HepG2 (cell line): ENCODE results near the gene STARD5. TPM values are rescaled to one million over a fixed set of nuclear protein-coding genes. Genes with fewer than 3 reads are reported as not detected.
A peak's percentile ranks its signal among the peaks of the same experiment; 100 is the strongest.

ENCODE experiments used
- CCAR2 ChIP-seq: fragments of 200-400 bp; formaldehyde crosslinking; optimal IDR thresholded peaks from 2 replicates; pipeline ENCODE3; 2018; ENCODE audit warnings: low read depth, mild to moderate bottlenecking, low read length, moderate library complexity
- FOXJ3 ChIP-seq: sonication (generic); formaldehyde crosslinking; IDR thresholded peaks from 2 replicates; pipeline ENCODE4 v1.4.0; 2020; ENCODE audit warnings: missing genetic modification reagents, mild to moderate bottlenecking, borderline replicate concordance
- HHEX ChIP-seq: IDR thresholded peaks from 2 replicates; pipeline ENCODE4 v1.6.1; 2016; ENCODE audit warnings: control low read depth
- HIVEP1 ChIP-seq: sonication (generic); formaldehyde crosslinking; IDR thresholded peaks from 2 replicates; pipeline ENCODE4 v1.4.0; 2020; ENCODE audit warnings: mild to moderate bottlenecking, missing genetic modification reagents
- KAT8 ChIP-seq: IDR thresholded peaks from 2 replicates; pipeline ENCODE4 v1.6.1; 2016; ENCODE audit warnings: missing genetic modification reagents, missing compliant biosample characterization
- KDM5A ChIP-seq: fragments of 200-600 bp; sonication (generic); IDR thresholded peaks from 2 replicates; pipeline ENCODE4 v1.7.0; 2018; ENCODE audit warnings: antibody characterized with exemption, mild to moderate bottlenecking, low read length, borderline replicate concordance
- LBX2 ChIP-seq: sonication (generic); formaldehyde crosslinking; IDR thresholded peaks from 2 replicates; pipeline ENCODE4 v1.5.0; 2020; ENCODE audit warnings: missing genetic modification reagents, mild to moderate bottlenecking, borderline replicate concordance
- NR2F1 ChIP-seq, 2 experiments: fragments of 450-650 bp in 1 of 2; formaldehyde crosslinking in 1 of 2; IDR thresholded peaks; 2 replicates each; pipeline versions ENCODE4 v1.5.0 to v1.6.1; 2016 to 2020; ENCODE audit warnings: mild to moderate bottlenecking in 1 of 2, missing compliant biosample characterization in 1 of 2, missing genetic modification reagents in 1 of 2, moderate library complexity in 1 of 2
- RNF2 ChIP-seq: fragments of 450-650 bp; conservative IDR thresholded peaks from 2 replicates; pipeline ENCODE4 v1.6.1; 2016; ENCODE audit warnings: low read depth
- SIN3B ChIP-seq: fragments of 150-350 bp; IDR thresholded peaks from 2 replicates; pipeline ENCODE4 v1.6.1; 2014; ENCODE audit warnings: low read length
- SMAD1 ChIP-seq: sonication (generic); formaldehyde crosslinking; IDR thresholded peaks from 2 replicates; pipeline ENCODE4 v1.4.0; 2020; ENCODE audit warnings: missing genetic modification reagents, low read depth, mild to moderate bottlenecking, borderline replicate concordance
- SNAPC4 ChIP-seq: sonication (generic); formaldehyde crosslinking; IDR thresholded peaks from 2 replicates; pipeline ENCODE4 v1.4.0; 2020; ENCODE audit warnings: mild to moderate bottlenecking, missing genetic modification reagents
- TCF7L2 ChIP-seq: IDR thresholded peaks from 2 replicates; pipeline ENCODE4 v1.6.1; 2011; ENCODE audit warnings: mild to moderate bottlenecking, low read depth, low read length, moderate library complexity
- ZBTB26 ChIP-seq: IDR thresholded peaks from 2 replicates; pipeline ENCODE4 v1.6.1; 2016; ENCODE audit warnings: missing compliant biosample characterization, missing genetic modification reagents, borderline replicate concordance
- ZNF207 ChIP-seq: fragments of 450-650 bp; IDR thresholded peaks from 2 replicates; pipeline ENCODE4 v1.6.1; 2016; ENCODE audit warnings: antibody characterized with exemption, borderline replicate concordance
- ZNF451 ChIP-seq: sonication (generic); formaldehyde crosslinking; IDR thresholded peaks from 2 replicates; pipeline ENCODE4 v1.5.0; 2020; ENCODE audit warnings: mild to moderate bottlenecking, missing genetic modification reagents
- ZNF569 ChIP-seq: sonication (generic); formaldehyde crosslinking; IDR thresholded peaks from 2 replicates; pipeline ENCODE4 v1.5.0; 2020; ENCODE audit warnings: mild to moderate bottlenecking, missing genetic modification reagents, moderate library complexity, borderline replicate concordance
- ZNF737 ChIP-seq: sonication (generic); formaldehyde crosslinking; IDR thresholded peaks from 2 replicates; pipeline ENCODE4 v1.5.0; 2020; ENCODE audit warnings: missing genetic modification reagents, mild to moderate bottlenecking, borderline replicate concordance
- ZNF780A ChIP-seq: sonication (generic); formaldehyde crosslinking; IDR thresholded peaks from 2 replicates; pipeline ENCODE4 v1.8.0; 2022; ENCODE audit warnings: mild to moderate bottlenecking, missing genetic modification reagents, moderate library complexity
- polyA plus RNA-seq, 8 experiments: library from polyadenylated mRNA; depleted of rRNA in 3 of 8; stranded (reverse) in 7 of 8; unstranded in 1 of 8; fragments of >200 nt; fragmentation: Illumina TruSeq in 4 of 8; extraction: Trizol in 4 of 8; gene quantifications; 2 replicates each; pipeline versions ENCODE4 v1.2.1 to v1.2.3, GENCODE V29; 2011 to 2016; ENCODE audit warnings: low read depth in 4 of 8, missing spikeins in 1 of 8, mixed read lengths in 1 of 8; ENCODE audit not compliant: insufficient read depth in 1 of 8
- total RNA-seq, 5 experiments: library from RNA; depleted of rRNA; stranded (reverse); fragments of >200 nt; fragmentation: Illumina TruSeq; extraction: Trizol; gene quantifications; 2 replicates each; pipeline ENCODE4 v1.2.3, GENCODE V29; 2016; ENCODE audit warnings: low read depth in 1 of 5

Gene STARD5
- total and polyA plus RNA-seq, 2 of the 13 experiments (the other 11 are each of a cell fraction or from before 2014, with no cell fraction given), result 3.1 to 3.5 TPM

- TF ChIP-seq NR2F1 (CRISPR knock-in tag; IDR thresholded peaks at IDR 0.05), result no peak
- no peak; the same call in 1 of the 2 replicates for TF ChIP-seq ZNF451 (CRISPR knock-in tag)
- TF ChIP-seq HHEX (CRISPR knock-in tag), result no peak
- TF ChIP-seq CCAR2, result no peak
- TF ChIP-seq HIVEP1 (CRISPR knock-in tag), result 0 out of 2 replicates have a peak, but pooled peaks have one; percentile 61
- TF ChIP-seq TCF7L2, result no peak
- TF ChIP-seq SIN3B, result no peak
- 0 out of 2 replicates have a peak, but pooled peaks have one; percentile 31 for TF ChIP-seq ZBTB26 (CRISPR knock-in tag)
- TF ChIP-seq KAT8 (CRISPR knock-in tag), result no peak
- no peak for TF ChIP-seq SNAPC4 (CRISPR knock-in tag)
- TF ChIP-seq SMAD1 (CRISPR knock-in tag), result no peak
- TF ChIP-seq RNF2, result peak; percentile 52; the same call in 1 of the 2 replicates
- no peak for TF ChIP-seq ZNF569 (CRISPR knock-in tag)
- no peak for TF ChIP-seq LBX2 (CRISPR knock-in tag)
- TF ChIP-seq ZNF207, result no peak
- TF ChIP-seq ZNF780A, result 0 out of 2 replicates have a peak, but pooled peaks have one; percentile 60
- TF ChIP-seq ZNF737 (CRISPR knock-in tag), result no peak
- TF ChIP-seq KDM5A, result peak; percentile 50; the same call in 1 of the 2 replicates
- no peak for TF ChIP-seq FOXJ3 (CRISPR knock-in tag)
Observed at GRCh38 chr15:81323944-81324881, at the start of gene STARD5 (continued).
